GM10248 (cell line): ENCODE data around the gene EID2B.

Source experiments
- CTCF ChIA-PET: fragments of 300-600 bp; sonication (Branson Sonifier 250); formaldehyde crosslinking; extraction: SDS; loops from one replicate; lab custom pipeline; 2021; ENCODE audit warnings: antibody characterized with exemption; lab: Yijun Ruan, JAX
- POLR2A ChIA-PET: fragments of 350-650 bp; sonication (Branson Sonifier 250); formaldehyde crosslinking; extraction: SDS; loops from one replicate; lab custom pipeline; 2020; ENCODE audit warnings: antibody characterized with exemption; lab: Yijun Ruan, JAX
- DNase-seq: peaks from one replicate; pipeline ENCODE4 v3.0.0; 2012; ENCODE audit errors: extremely low spot score
- TF ChIP-seq, protein P1 (sequence below): IDR thresholded peaks from 2 replicates; pipeline ENCODE4 v1.5.1; 2012; ENCODE audit warnings: mild to moderate bottlenecking, low read depth; ENCODE audit errors: extremely low read depth, missing control alignments, control extremely low read depth

The EID2B gene

DNA sequence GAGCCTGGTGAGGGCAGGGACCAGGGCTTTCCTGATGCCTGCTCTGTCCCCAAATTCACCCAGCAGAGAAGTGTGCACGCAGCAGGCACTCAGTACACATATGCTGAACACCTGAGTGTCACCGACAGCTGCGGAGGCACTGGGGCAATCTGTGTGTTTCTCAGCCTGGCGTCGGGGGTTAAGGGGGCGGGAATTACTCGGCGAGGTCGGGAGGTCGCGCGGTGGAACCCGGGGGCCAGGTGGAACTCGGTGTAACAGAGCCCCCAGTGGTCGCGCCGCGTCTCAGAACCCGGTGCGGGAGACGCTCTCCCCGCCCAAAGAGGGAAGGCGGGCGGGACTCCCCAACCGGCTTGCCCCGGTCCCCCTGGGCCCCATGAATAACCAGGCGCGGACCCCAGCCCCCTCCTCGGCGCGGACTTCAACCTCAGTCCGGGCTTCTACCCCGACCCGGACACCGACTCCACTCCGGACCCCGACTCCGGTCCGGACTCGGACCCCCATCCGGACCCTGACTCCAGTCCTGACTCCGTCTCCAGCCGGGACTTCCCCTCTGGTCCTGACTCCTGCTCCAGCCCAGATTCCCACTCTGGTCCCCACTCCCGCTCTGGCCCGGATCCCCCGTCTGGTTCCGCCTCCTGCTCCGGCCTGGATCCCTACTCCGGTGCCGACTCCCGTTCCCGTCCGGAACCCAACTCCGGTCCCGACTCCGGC is 17.7 kb downstream of the EID2B start, which contains the start of gene SELENOV:
Gene SELENOV, plus strand, starts transcription at position 300 of the 711 bp plus-strand sequence. Its CDS starts 74 bp downstream, at position 374.
- DNase-seq, result no peak
- POLR2A ChIA-PET, result interaction anchor here (0.5 kb wide), 1 partner anchor 308 kb away, joined by 9 read pairs; no protein-coding TSS in a partner anchor
- TF ChIP-seq, protein P1, sequence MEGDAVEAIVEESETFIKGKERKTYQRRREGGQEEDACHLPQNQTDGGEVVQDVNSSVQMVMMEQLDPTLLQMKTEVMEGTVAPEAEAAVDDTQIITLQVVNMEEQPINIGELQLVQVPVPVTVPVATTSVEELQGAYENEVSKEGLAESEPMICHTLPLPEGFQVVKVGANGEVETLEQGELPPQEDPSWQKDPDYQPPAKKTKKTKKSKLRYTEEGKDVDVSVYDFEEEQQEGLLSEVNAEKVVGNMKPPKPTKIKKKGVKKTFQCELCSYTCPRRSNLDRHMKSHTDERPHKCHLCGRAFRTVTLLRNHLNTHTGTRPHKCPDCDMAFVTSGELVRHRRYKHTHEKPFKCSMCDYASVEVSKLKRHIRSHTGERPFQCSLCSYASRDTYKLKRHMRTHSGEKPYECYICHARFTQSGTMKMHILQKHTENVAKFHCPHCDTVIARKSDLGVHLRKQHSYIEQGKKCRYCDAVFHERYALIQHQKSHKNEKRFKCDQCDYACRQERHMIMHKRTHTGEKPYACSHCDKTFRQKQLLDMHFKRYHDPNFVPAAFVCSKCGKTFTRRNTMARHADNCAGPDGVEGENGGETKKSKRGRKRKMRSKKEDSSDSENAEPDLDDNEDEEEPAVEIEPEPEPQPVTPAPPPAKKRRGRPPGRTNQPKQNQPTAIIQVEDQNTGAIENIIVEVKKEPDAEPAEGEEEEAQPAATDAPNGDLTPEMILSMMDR, result no peak
- CTCF ChIA-PET, result interaction anchor here (1.2 to 3.5 kb wide), 2 partner anchors 12 to 18 kb away, joined by 6 to 24 read pairs (median 18); partner anchors contain the start of gene EID2B

DNA sequence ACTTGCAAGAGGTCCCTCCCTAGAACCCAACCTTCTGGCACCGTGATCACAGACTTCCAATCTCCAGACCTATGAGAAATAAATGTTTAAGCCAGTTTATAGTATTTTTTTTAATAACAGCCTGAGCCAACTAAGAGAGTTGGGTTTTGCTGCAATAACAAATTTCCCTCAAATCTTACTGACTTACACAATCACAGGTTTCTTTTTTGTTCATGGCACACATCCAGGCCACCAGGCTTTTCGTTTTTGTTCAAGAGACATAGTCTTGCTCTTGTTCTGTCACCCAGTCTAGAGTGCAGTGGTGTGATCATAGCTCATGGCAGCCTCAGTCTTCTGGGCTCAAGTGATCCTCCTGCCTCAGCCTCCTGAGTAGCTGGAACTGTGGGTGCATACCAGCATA is 19.7 kb downstream of the EID2B start:
- ChIA-PET POLR2A (interaction anchor here (0.7 kb wide), 1 partner anchor 122 kb away, joined by 6 read pairs; the partner anchor contains the start of genes MED29 and PAF1), CTCF (interaction anchor here (1.4 to 3.5 kb wide), 3 partner anchors 10 to 20 kb away, joined by 3 to 24 read pairs (median 10); partner anchors contain the start of gene EID2B)
- TF ChIP-seq, protein P1, result no peak
- DNase-seq, result no peak

DNA sequence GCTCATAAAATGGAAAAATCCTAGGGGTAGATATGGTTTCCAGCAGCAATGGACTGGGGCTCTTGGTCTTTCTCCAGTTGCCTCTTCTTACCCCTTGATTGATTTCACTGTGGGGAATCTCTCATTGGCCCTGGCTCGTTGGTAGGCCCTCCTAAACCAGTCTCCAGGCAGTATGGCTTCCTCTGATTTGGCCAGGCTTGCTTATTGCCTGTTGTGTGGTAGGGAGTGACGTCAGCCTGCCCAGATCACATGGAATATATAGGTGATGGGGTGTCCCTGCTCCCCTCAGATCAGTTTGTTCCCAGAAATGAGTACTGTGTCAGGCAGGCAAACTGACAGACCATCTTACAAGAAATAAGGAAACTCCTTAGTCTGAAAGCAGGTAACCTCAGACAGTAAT is 23.4 kb downstream of the EID2B start:
- no peak for DNase-seq
- ChIA-PET CTCF (interaction anchor here (1.0 to 1.7 kb wide), 3 partner anchors 8 to 24 kb away, joined by 3 to 6 read pairs (median 3); partner anchors contain the start of gene EID2B), POLR2A (no interaction called here)
- TF ChIP-seq, protein P1, result no peak

DNA sequence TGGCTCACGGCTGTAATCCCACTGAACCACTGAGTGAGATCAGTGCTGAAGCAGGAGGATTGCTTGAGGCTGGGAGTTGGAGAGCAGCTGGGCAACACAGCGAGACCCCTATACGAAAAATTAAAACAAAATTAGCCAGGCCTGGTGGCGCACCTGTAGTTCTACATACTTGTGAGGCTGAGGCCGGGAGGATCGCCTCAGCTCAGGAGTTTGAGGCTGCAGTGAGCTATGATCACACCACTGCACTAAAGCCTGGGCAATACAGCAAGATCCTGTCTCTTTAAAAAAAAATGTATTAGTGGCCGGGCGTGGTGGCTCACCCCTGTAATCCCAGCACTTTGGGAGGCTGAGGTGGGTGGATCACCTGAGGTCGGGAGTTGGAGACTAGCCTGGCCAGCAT is 24.0 kb downstream of the EID2B start:
- CTCF ChIA-PET, result interaction anchor here (1.0 to 1.7 kb wide), 3 partner anchors 9 to 25 kb away, joined by 3 to 6 read pairs (median 3); partner anchors contain the start of gene EID2B
- TF ChIP-seq, protein P1, result no peak
- DNase-seq, result no peak
- POLR2A ChIA-PET, result no interaction called here

DNA sequence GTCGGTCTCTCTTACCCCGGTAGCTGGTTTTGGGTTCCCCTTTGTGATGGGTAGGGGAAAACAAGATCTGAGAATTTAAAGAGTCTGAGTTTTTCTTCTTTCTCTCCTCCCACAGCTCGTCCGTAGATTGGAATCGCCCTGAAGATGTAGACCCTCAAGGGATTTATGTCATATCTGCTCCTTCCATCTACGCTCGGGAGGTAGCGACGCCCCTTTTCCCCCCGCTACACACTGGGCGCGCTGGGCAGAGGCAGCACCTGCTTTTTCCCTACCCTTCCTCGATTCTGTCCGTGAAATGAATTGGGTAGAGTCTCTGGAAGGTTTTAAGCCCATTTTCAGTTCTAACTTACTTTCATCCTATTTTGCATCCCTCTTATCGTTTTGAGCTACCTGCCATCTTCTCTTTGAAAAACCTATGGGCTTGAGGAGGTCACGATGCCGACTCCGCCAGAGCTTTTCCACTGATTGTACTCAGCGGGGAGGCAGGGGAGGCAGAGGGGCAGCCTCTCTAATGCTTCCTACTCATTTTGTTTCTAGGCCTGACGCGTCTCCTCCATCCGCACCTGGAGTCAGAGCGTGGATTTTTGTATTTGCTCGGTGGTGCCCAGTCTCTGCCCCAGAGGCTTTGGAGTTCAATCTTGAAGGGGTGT is 24.8 kb downstream of the EID2B start:
- ChIA-PET CTCF (interaction anchor here (1.7 kb wide), 1 partner anchor 24 kb away, joined by 6 read pairs; the partner anchor contains the start of gene EID2B), POLR2A (no interaction called here)
- DNase-seq, result no peak
- TF ChIP-seq, protein P1, result no peak
